ENCODE results near the gene FNDC1. TPM values are rescaled to one million over a fixed set of nuclear protein-coding genes. Genes with fewer than 3 reads are reported as not detected.

FNDC1 gene
- total RNA-seq, 1 donor from 2014 or later: 0.64 TPM

- H3K36me3 Mint-ChIP-seq (ENCODE audit: unreplicated experiment): peaks cover 2% of the 10 kb centered on the region
- no peak for DNase-seq (ENCODE audit: extremely low spot score, unreplicated experiment)
- H3K27me3 Mint-ChIP-seq (ENCODE audit: unreplicated experiment): peaks cover 75% of the 10 kb centered on the region
- no peak overlapping the region for H3K4me3 Mint-ChIP-seq (ENCODE audit: unreplicated experiment)
- H3K27ac Mint-ChIP-seq (ENCODE audit: unreplicated experiment): no peak overlapping the region
- TF ChIP-seq, protein P1, sequence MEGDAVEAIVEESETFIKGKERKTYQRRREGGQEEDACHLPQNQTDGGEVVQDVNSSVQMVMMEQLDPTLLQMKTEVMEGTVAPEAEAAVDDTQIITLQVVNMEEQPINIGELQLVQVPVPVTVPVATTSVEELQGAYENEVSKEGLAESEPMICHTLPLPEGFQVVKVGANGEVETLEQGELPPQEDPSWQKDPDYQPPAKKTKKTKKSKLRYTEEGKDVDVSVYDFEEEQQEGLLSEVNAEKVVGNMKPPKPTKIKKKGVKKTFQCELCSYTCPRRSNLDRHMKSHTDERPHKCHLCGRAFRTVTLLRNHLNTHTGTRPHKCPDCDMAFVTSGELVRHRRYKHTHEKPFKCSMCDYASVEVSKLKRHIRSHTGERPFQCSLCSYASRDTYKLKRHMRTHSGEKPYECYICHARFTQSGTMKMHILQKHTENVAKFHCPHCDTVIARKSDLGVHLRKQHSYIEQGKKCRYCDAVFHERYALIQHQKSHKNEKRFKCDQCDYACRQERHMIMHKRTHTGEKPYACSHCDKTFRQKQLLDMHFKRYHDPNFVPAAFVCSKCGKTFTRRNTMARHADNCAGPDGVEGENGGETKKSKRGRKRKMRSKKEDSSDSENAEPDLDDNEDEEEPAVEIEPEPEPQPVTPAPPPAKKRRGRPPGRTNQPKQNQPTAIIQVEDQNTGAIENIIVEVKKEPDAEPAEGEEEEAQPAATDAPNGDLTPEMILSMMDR (IDR thresholded peaks at IDR 0.05): no peak
- H3K4me1 Mint-ChIP-seq (ENCODE audit: unreplicated experiment): peaks cover 32% of the 10 kb centered on the region
- no peaks in the 10 kb centered on the region for H3K9me3 Mint-ChIP-seq (ENCODE audit: unreplicated experiment)
These were observed 2.9 kb downstream of the FNDC1 start for GRCh38 chr6:159172091-159172491.

DNA sequence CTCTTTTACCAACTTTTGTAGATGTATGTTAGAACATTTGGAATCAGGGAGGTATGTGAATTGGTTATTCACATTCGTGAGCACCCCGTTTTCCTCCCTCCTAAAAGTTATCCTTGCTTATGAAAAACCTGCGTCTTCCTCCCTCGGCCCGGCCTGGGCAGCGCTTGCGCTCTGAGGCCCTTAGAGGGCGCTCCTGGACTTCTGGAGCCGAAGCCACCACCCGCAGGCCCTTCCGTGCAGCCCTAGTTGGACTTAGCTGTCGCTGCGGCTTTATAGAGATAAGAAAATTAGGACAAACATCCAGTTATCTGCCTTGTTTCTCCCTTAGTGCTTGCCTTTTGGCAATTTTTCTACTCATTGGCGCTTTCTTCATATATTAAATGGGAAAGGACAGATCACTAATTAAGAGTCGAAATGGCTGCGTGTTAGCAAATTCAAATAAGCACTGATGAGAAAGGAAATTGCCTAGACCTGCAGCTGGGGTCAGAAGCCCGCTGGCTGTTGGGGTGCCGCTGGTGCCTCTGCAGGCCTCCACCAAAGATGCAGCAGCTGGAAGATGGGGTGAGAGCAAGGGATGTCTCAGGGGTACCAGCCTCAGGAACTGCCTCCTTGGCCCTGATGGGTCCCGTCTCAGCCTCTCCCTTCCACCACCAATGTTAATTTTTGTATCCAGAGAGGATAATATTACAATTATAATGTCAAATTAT, 5.2 kb downstream of the FNDC1 start:
- Mint-ChIP-seq H3K9me3 (ENCODE audit: unreplicated experiment) (no peaks in the 10 kb centered on the region), H3K4me3 (ENCODE audit: unreplicated experiment) (no peak overlapping the region), H3K36me3 (ENCODE audit: unreplicated experiment) (no peaks in the 10 kb centered on the region), H3K27ac (ENCODE audit: unreplicated experiment) (no peak overlapping the region), H3K27me3 (ENCODE audit: unreplicated experiment) (peaks cover 56% of the 10 kb centered on the region), H3K4me1 (ENCODE audit: unreplicated experiment) (peaks cover 26% of the 10 kb centered on the region)
- peak; percentile 89 for DNase-seq (ENCODE audit: extremely low spot score, unreplicated experiment)
- TF ChIP-seq, protein P1 (IDR thresholded peaks at IDR 0.05): peak; percentile 97

GRCh38 chr6:159176913-159177312, 7.7 kb downstream of the FNDC1 start:
- no peak overlapping the region for H3K4me3 Mint-ChIP-seq (ENCODE audit: unreplicated experiment)
- H3K27me3 Mint-ChIP-seq (ENCODE audit: unreplicated experiment): peaks cover 34% of the 10 kb centered on the region
- peaks cover 6% of the 10 kb centered on the region for H3K4me1 Mint-ChIP-seq (ENCODE audit: unreplicated experiment)
- TF ChIP-seq, protein P1 (IDR thresholded peaks at IDR 0.05): no peak
- peak; percentile 15 for DNase-seq (ENCODE audit: extremely low spot score, unreplicated experiment)
- no peak overlapping the region for H3K27ac Mint-ChIP-seq (ENCODE audit: unreplicated experiment)
- H3K9me3 Mint-ChIP-seq (ENCODE audit: unreplicated experiment): no peaks in the 10 kb centered on the region
- no peaks in the 10 kb centered on the region for H3K36me3 Mint-ChIP-seq (ENCODE audit: unreplicated experiment)

GRCh38 chr6:159178847-159179246, 9.6 kb downstream of the FNDC1 start:
- Mint-ChIP-seq H3K4me1 (ENCODE audit: unreplicated experiment) (peaks cover 4% of the 10 kb centered on the region), H3K36me3 (ENCODE audit: unreplicated experiment) (no peaks in the 10 kb centered on the region), H3K27ac (ENCODE audit: unreplicated experiment) (no peak overlapping the region), H3K27me3 (ENCODE audit: unreplicated experiment) (peaks cover 25% of the 10 kb centered on the region), H3K9me3 (ENCODE audit: unreplicated experiment) (no peaks in the 10 kb centered on the region), H3K4me3 (ENCODE audit: unreplicated experiment) (no peak overlapping the region)
- no peak for DNase-seq (ENCODE audit: extremely low spot score, unreplicated experiment)
- TF ChIP-seq, protein P1 (IDR thresholded peaks at IDR 0.05): no peak

- H3K9me3 Mint-ChIP-seq (ENCODE audit: unreplicated experiment): no peaks in the 10 kb centered on the region
- H3K4me1 Mint-ChIP-seq (ENCODE audit: unreplicated experiment): no peaks in the 10 kb centered on the region
- TF ChIP-seq, protein P1 (IDR thresholded peaks at IDR 0.05): no peak
- peaks cover 18% of the 10 kb centered on the region for H3K27me3 Mint-ChIP-seq (ENCODE audit: unreplicated experiment)
- H3K36me3 Mint-ChIP-seq (ENCODE audit: unreplicated experiment): no peaks in the 10 kb centered on the region
- H3K27ac Mint-ChIP-seq (ENCODE audit: unreplicated experiment): no peak overlapping the region
- H3K4me3 Mint-ChIP-seq (ENCODE audit: unreplicated experiment): no peak overlapping the region
- DNase-seq (ENCODE audit: extremely low spot score, unreplicated experiment): no peak
These were observed 10.8 kb downstream of the FNDC1 start for GRCh38 chr6:159180001-159180400.

All from osteocyte (in vitro differentiated cells).